IPS-18c (cell line): ENCODE results near the gene B4GALNT4.
"Not testable (repeated sequence)": the region's sequence is repeated elsewhere in the genome, so short reads cannot be mapped to it uniquely, and the experiment has no call there.

ENCODE experiments used
- H3K4me3 ChIP-seq: 2 replicates; pipeline ENCODE4 v1.7.0; 2013; ENCODE audit warnings: low read depth, mild to moderate bottlenecking, low read length, moderate library complexity; ENCODE audit not compliant: insufficient read depth
- H3K9me3 ChIP-seq: one replicate; pipeline ENCODE4 v1.6.1; 2013; ENCODE audit warnings: mild to moderate bottlenecking, low read length, moderate library complexity; ENCODE audit not compliant: control insufficient read depth, insufficient read depth

The B4GALNT4 gene, protein sequence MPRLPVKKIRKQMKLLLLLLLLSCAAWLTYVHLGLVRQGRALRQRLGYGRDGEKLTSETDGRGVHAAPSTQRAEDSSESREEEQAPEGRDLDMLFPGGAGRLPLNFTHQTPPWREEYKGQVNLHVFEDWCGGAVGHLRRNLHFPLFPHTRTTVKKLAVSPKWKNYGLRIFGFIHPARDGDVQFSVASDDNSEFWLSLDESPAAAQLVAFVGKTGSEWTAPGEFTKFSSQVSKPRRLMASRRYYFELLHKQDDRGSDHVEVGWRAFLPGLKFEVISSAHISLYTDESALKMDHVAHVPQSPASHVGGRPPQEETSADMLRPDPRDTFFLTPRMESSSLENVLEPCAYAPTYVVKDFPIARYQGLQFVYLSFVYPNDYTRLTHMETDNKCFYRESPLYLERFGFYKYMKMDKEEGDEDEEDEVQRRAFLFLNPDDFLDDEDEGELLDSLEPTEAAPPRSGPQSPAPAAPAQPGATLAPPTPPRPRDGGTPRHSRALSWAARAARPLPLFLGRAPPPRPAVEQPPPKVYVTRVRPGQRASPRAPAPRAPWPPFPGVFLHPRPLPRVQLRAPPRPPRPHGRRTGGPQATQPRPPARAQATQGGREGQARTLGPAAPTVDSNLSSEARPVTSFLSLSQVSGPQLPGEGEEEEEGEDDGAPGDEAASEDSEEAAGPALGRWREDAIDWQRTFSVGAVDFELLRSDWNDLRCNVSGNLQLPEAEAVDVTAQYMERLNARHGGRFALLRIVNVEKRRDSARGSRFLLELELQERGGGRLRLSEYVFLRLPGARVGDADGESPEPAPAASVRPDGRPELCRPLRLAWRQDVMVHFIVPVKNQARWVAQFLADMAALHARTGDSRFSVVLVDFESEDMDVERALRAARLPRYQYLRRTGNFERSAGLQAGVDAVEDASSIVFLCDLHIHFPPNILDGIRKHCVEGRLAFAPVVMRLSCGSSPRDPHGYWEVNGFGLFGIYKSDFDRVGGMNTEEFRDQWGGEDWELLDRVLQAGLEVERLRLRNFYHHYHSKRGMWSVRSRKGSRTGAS

DNA sequence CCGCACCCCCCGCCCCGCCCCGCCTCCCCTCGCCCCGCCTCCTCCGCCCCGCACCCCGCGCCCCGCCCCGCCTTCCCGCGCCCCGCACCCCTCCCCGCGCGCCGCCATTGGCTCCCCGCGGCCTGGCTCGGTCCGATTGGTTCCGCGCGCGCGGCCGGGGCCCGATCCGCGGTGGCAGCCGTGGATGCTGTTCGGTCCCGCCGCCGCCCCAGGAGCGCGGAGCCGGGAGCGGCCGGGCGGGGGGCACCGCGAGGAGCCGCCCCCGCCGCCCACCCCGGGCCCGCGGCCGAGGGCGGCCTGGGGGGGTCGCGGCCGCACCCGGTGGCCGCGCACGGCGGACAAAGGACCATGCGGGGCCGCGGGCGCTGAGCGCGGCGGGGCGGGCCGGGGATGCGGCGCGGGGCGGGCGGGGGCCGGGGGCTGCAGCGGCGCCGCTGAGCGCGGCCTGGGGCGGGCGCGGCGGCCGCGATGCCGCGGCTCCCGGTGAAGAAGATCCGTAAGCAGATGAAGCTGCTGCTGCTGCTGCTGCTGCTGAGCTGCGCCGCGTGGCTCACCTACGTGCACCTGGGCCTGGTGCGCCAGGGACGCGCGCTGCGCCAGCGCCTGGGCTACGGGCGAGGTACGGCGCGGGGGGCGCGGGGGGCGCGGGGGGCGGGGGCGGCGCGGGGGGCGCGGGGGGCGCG, at the start of gene B4GALNT4:
B4GALNT4 (plus strand) TSS at position 164 of the 683 bp plus-strand sequence; CDS start at position 469, 305 bp downstream.
- peak within 1 kb of the TSS; percentile 57 for H3K4me3 ChIP-seq
- no peaks in the 10 kb centered on the region for H3K9me3 ChIP-seq

DNA sequence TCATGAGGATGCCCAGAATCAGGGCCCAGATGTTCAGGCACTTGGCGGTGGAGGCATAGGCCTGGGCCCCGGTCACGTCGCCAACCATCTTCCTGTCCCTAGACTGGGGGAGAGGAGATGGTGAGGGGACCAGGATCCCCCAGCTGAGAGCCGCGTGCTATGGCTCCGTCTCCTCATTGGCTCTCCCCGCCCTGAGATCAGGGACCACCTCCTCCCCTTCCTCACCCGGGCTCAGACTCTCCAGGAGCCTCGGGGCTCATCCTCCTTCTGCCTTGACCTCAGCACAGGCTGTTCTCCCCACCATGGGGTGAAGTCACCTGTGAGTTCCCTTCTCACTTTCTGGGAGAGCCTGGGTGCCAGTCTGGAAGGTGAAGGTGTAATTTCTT, 49.4 kb upstream of the B4GALNT4 start:
- H3K4me3 ChIP-seq, H3K9me3 ChIP-seq: not testable (repeated sequence)

DNA sequence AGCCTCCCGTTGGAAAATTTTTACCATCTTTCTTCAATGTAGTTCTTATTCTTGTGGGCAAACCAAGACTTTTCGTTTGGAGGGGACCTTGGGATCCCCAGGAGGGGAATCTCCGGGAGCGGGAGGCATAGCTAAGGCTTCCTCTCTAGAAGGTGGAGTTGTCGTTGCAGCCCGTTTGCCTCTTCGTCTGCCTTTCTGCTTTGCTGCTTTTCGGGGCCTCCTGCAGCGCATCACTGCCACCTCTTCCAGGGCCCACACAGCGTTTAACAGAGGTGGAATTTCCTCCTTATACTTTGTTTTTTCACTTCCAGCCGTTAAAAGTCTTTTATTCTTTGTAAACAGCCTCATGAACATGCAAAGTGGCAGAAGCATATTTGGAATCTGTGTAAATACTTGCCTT, 45.1 kb upstream of the B4GALNT4 start:
- Histone ChIP-seq H3K4me3 (no peak overlapping the region), H3K9me3 (no peaks in the 10 kb centered on the region)

DNA sequence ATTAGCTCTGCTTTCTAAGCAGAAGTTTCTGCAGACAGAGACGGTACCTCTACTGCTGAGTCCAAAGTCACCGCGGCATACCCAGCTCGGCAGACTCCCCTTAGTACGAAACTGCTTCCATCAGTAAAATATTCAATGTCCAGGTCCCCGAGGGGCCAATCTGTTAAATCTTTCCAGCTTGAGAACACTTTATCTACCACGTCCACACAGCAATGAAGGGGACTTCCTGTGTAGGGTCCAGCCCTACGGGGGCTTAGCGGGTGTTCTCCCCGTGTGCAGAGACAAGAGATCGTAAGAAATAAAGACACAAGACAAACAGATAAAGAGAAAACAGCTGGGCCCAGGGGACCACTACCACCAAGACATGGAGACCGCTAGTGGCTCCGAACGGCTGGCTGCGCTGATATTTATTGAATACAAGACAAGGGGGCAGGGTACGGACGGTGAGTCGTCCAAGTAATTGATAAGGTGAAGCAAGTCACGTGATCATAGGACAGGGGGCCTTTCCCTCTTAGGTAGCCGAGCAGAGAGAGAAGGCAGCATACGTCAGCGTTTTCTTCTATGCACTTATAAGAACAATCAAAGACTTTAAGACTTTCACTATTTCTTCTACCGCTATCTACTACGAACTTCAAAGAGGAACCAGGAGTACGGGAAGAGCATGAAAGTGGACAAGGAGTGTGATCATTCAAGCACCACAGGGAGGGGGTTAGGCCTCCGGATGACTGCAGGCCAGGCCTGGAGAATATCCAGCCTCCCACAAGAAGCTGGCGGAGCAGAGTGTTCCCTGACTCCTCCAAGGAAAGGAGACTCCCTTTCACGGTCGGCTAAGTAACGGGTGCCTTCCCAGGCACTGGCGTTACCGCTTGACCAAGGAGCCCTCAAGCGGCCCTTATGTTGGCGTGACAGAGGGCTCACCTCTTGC, 44.4 kb upstream of the B4GALNT4 start:
- H3K9me3 ChIP-seq, H3K4me3 ChIP-seq: not testable (repeated sequence)

DNA sequence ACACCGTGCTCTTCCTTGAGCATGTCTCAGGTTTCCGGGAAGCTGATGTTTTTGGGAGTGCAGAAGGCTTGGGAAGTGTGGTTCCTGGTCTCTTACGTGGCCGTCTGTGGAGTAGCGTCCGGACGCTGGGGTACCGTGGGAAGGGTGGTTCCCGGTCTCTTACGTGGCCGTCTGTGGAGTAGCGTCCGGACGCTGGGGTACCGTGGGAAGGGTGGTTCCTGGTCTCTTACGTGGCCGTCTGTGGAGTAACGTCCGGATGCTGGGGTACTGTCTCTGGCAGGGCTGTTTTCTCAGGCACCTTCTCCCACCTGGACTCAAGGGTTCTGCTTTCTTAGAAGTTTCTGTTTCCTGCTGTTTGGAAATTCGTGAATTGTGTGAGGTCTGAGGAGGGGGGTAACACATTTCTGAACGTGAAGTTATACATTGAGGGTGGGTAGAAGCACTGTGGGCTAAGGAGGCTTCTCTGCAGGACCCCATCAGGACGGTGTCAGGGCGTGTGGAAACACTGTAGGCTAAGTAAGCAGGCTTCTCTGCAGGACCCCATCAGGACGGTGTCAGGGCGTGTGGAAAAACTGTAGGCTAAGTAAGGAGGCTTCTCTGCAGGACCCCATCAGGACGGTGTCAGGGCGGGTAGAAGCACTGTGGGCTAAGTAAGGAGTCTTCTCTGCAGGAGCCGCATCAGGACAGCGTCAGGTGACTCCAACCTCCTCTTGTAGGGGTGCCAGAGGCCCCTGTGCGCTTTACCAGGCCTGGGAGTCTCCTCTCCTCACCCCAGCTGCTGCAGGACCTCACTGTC, 43.3 kb upstream of the B4GALNT4 start:
- Histone ChIP-seq H3K9me3 (no peaks in the 10 kb centered on the region), H3K4me3 (no peak overlapping the region)

DNA sequence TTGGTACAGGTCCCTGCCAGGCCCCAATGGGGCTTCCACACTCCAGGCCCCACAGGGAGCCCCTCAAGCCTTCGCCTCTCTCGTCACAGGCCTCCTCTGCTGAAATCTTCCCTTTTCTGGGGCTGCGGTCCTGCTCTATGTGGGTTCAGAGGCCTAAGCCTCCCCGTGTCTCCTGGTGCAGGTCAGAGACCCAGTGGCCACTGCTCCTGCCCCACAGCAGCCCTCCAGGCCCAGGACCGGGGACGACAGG, 42.8 kb upstream of the B4GALNT4 start:
- Histone ChIP-seq H3K4me3 (no peak overlapping the region), H3K9me3 (no peaks in the 10 kb centered on the region)

DNA sequence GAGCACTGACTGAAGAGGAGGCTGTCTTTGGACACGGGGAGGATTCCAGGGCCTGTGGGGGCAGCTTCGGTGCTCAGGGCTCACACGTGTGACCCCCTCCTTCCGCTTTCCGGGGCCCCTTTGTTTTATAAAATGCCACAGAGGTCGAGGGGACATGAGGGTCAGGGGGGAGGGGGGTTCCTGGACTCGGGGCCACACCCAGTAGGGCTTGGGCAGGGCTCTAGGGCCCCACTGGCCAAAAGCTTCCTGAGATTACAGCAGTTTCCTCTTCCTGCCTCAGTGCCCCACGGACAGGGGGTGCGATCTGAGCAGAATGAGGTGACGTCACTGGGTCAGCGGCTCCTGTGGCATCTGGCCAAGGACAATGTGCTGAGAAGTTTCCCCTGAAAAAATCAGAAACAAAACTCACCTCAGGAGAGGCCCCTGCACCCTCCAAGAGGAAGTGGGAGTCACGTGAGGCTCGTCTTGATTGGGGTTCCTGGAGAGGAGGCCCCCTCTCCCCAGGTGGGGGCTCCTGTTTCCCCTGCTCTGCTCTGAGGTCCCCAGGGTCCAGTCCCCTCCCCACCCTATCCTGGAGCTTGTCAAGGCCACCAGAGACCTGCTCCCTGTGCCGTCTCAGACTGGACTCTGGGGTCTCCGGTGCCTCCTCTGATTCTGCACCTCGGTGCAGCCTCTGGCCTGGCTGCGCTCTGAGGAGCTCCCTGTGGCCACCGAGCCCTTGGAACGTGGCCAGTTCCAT, 42.3 kb upstream of the B4GALNT4 start:
- no peaks in the 10 kb centered on the region for H3K9me3 ChIP-seq
- no peak overlapping the region for H3K4me3 ChIP-seq

DNA sequence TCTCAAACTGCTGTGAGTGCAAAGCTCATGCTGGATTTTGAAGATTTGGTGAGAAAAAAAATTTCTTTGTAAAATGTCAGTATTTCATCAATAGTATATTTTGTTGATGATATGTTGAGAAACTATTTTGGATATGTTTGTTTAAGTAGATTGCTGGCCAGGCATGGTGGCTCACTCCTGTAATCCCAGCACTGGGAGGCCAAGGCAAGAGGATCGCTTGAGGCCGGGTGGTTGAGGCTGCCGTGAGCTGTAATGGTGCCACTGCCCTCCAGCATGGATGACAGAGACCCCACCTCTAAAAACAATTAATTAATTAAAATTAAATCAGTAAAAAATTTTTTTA, 41.7 kb upstream of the B4GALNT4 start:
- no peak overlapping the region for H3K4me3 ChIP-seq
- no peaks in the 10 kb centered on the region for H3K9me3 ChIP-seq

DNA sequence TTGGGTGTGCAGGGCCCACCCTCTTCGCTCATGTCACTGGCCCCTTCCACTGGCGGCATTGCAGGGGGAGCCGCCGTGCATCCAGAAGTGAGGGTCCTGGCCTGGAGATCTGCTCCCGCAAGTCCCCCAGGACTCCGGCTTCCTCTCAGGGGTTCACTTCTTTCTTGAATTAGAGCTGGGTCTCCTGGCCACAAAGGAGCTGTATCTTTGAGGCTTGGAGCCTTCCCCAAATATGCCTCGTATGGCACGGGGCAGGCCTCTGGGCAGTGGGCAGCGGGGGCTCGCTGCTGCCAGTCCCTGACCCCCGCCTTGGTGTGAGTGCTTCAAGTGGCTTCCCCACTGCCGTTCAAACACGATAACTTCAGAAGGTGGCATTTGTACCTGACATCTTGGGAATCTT, 41.3 kb upstream of the B4GALNT4 start:
- no peak overlapping the region for H3K4me3 ChIP-seq
- no peaks in the 10 kb centered on the region for H3K9me3 ChIP-seq

DNA sequence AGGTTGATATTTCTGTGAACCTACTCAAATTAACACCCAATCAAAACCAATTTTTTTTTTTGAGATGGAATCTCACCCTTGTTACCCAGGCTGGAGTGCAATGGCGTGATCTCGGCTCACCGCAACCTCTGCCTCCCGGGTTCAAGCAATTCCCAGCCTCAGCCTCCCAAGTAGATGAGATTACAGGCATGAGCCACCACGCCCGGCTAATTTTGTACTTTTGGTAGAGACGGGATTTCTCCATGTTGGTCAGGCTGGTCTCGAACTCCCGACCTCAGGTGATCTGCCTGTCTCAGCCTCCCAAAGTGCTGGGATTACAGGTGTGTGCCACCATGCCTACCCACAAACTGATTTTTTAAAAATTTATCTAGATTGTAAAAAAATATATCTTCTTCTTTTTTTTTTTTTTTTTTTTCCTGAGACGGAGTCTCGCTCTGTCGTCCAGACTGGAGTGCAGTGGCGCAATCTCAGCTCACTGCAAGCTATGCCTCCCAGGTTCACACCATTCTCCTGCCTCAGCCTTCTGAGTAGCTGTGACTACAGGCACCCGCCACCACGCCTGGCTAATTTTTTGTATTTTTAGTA, 40.7 kb upstream of the B4GALNT4 start:
- not testable (repeated sequence) for H3K9me3 ChIP-seq, H3K4me3 ChIP-seq

DNA sequence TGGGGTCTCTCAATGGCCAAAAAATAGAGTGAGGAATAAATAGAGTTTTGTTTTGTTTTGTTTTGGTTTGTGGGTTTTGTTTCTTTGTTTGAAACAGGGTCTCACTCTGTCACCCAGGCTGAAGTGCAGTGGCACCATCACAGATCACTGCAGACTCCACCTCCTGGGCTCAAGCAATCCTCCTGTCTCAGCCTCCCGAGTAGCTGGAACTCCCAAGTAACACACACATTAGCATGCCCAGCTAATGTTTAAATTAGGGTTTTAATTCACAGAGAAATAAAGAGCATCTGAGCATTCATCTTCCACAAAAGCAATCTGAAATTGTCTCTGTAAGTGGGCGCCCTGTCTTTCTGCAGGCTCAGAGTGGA, 39.4 kb upstream of the B4GALNT4 start:
- Histone ChIP-seq H3K4me3 (no peak overlapping the region), H3K9me3 (no peaks in the 10 kb centered on the region)

DNA sequence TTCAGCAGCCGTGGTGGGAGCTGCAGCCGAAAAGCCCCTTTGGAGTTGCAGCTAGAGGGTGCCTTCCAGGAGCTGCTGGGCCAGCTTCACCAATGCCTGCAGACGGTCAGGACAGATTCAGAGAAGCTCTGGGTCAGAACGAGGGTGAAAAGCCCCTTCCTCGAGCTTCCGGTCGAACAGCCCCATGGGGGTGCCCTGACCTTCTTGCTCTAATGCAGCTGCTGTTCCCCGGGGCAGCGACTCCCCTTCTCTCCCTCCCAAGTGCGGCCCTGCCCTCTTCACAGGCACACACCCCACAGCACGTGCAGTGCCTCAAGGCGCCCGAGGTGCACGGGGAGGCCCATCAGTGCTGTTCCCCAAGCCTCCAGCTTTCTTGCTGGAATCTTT, 39.0 kb upstream of the B4GALNT4 start:
- no peak overlapping the region for H3K4me3 ChIP-seq

DNA sequence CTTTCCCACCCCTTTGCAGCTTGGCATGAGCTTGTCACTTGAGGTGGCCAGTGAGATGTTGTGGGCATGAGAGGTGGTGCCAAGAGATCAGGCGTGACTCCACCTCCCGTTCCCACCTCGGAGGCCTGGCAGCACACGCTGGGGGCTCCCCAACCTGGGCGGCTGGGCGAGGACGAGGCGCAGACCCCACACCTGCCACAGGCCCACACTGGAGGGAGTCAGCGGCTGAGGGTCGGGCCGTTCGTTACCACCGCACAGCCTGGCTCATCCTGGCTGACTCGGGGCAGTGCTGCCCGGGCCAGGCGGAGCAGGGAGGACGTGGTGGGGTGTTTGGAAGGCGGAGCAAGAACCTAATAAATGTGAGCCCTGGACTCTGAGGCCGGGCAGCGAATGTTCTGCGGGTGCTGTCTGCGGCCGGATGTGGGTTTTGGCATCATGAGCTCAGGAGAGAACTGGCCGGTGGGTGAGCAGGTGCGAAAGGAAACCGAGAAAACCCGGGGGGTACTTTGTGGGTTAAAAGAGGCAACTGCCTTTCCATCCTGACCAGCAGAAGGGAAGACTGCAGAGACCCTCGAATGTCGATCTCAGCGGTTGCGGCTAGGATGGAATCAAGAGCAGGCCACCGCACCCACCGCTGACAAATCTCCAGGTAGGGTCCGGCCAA, 38.5 kb upstream of the B4GALNT4 start:
- Histone ChIP-seq H3K9me3 (no peaks in the 10 kb centered on the region), H3K4me3 (no peak overlapping the region)

More for the DNA sequence above, 39.0 kb upstream of the B4GALNT4 start:
- no peaks in the 10 kb centered on the region for H3K9me3 ChIP-seq

DNA sequence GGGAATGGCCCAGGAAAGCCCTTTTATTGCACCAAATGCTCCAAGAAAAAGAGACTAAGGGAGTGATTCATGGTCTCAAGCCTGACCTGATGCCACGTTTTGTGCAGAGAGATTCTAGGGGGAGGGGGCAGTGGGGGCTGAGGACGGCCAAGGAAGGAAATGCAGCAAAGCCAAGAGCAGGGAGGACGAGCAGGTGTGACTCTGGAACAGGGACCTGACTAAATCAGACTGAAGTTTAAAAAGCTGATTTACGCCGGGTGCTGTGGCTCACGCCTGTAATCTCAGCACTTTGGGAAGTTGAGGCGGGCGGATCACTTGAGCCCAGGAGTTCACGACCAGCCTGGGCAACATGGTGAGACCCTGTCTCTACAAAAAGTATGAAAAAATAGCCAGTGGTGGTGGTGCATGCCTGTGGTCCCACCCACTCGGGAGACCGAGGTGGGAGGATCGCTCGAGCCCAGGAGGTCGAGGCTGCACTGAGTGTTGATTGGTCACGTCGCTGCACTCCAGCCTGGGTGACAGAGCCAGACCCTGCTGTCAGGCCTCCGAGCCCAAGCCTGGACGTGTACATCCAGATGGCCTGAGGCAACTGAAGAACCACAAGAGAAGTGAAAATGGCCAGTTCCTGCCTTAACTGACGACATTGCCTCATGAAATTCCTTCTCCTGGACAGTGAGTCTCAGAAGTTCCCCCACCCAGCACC, 37.8 kb upstream of the B4GALNT4 start:
- H3K4me3 ChIP-seq, result no peak overlapping the region
- no peaks in the 10 kb centered on the region for H3K9me3 ChIP-seq
